ENCODE data around the gene RFNG.

DNA sequence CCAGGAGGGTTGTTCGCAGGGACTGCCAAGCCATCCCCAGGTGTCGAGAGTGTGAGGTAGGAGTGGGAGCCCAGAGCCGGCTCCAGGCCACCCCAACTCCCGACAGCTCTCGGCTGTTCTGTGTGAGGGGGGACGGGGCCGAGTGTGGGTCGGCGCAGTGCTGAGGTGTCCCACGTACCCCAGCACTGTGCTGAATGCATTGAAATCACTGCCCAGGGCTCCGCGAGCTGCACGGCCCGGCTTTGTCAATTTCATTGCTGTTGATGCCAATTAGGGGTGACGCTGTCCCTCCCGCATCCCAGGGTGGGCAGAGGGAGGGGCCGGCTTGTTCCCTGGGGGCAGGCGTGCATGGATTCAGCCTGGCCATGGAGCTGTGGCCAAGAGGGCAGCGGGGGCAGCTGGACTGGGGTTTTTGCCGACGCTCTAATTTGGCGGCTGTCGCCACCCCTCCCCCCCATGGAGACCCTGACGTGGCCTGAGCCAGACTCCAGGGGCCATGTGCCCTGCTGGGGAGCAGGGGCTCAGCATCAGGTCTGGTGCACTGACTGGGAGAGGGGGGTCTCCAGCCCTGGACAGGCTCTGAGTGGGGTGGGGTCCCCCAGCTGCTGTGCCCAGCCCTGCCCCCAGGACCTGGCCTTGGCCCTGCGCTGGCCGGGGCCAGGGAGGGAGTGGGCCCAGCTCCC, 43.2 kb downstream of the RFNG start:
- TF ChIP-seq, protein P1, sequence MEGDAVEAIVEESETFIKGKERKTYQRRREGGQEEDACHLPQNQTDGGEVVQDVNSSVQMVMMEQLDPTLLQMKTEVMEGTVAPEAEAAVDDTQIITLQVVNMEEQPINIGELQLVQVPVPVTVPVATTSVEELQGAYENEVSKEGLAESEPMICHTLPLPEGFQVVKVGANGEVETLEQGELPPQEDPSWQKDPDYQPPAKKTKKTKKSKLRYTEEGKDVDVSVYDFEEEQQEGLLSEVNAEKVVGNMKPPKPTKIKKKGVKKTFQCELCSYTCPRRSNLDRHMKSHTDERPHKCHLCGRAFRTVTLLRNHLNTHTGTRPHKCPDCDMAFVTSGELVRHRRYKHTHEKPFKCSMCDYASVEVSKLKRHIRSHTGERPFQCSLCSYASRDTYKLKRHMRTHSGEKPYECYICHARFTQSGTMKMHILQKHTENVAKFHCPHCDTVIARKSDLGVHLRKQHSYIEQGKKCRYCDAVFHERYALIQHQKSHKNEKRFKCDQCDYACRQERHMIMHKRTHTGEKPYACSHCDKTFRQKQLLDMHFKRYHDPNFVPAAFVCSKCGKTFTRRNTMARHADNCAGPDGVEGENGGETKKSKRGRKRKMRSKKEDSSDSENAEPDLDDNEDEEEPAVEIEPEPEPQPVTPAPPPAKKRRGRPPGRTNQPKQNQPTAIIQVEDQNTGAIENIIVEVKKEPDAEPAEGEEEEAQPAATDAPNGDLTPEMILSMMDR (IDR thresholded peaks at IDR 0.05; ENCODE audit: low read depth, low read length): no peak
- TF ChIP-seq POLR2A (IDR thresholded peaks at IDR 0.05; ENCODE audit: extremely low read depth, insufficient read length) (no peak), MAX (IDR thresholded peaks at IDR 0.05; ENCODE audit: low read depth, low read length) (no peak)

Data from NB4 (cell line).